ENCODE data around the gene GJB3. TPM values are rescaled to one million over a fixed set of nuclear protein-coding genes. Genes with fewer than 3 reads are reported as not detected.

GJB3 gene
- total and polyA plus RNA-seq, 11 donors = not detected

DNA sequence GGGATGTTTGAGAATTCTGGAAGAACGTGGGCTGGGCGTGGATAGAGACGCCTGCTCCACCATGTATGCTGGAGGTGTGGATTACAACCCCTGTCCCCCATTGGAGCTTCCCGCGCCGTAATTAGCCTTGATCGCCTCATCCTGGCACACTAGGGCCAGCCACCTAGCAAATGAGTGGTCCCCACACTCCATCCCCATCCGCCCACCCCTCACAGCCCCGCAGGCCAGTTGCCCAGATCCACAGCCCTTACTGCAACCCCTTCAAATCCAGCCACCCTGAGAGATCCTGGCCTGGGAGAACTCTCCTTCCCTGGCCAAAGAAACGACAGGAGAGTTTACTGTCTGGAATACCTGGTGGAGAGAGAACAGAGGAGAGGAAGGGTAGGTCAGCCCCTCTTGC is 11.4 kb downstream of the GJB3 start:
- no peaks in the 10 kb centered on the region for H3K9me3 ChIP-seq
- H3K27ac ChIP-seq = peak overlapping the region; percentile 27 to 96 (median 85)
- 48 to 61% (median 56%) methylated on average over 10 of the region's 10 CpGs for WGBS, 4 donors
- intact Hi-C loops (cut with DNase I) = loop anchor here in 2 of 10 donors (2.0 kb wide), 2 partner anchors 50 to 58 kb away; no protein-coding TSS in a partner anchor
- DNase-seq = no peak
- no peak for ATAC-seq
- peaks cover 0 to 7% (median 0%) of the 10 kb centered on the region in 9 donors for H3K27me3 ChIP-seq
- H3K4me3 ChIP-seq = peak overlapping the region in 11 of 12 donors; percentile 45 to 90 (median 67)
- no peak for TF ChIP-seq POLR2A (IDR thresholded peaks at IDR 0.05)
- TF ChIP-seq, protein P1, sequence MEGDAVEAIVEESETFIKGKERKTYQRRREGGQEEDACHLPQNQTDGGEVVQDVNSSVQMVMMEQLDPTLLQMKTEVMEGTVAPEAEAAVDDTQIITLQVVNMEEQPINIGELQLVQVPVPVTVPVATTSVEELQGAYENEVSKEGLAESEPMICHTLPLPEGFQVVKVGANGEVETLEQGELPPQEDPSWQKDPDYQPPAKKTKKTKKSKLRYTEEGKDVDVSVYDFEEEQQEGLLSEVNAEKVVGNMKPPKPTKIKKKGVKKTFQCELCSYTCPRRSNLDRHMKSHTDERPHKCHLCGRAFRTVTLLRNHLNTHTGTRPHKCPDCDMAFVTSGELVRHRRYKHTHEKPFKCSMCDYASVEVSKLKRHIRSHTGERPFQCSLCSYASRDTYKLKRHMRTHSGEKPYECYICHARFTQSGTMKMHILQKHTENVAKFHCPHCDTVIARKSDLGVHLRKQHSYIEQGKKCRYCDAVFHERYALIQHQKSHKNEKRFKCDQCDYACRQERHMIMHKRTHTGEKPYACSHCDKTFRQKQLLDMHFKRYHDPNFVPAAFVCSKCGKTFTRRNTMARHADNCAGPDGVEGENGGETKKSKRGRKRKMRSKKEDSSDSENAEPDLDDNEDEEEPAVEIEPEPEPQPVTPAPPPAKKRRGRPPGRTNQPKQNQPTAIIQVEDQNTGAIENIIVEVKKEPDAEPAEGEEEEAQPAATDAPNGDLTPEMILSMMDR (IDR thresholded peaks at IDR 0.05) = no peak
- H3K4me1 ChIP-seq = peaks cover 0 to 34% (median 13%) of the 10 kb centered on the region in 12 donors
- H3K36me3 ChIP-seq = peaks cover 0 to 31% (median 13%) of the 10 kb centered on the region in 9 donors

DNA sequence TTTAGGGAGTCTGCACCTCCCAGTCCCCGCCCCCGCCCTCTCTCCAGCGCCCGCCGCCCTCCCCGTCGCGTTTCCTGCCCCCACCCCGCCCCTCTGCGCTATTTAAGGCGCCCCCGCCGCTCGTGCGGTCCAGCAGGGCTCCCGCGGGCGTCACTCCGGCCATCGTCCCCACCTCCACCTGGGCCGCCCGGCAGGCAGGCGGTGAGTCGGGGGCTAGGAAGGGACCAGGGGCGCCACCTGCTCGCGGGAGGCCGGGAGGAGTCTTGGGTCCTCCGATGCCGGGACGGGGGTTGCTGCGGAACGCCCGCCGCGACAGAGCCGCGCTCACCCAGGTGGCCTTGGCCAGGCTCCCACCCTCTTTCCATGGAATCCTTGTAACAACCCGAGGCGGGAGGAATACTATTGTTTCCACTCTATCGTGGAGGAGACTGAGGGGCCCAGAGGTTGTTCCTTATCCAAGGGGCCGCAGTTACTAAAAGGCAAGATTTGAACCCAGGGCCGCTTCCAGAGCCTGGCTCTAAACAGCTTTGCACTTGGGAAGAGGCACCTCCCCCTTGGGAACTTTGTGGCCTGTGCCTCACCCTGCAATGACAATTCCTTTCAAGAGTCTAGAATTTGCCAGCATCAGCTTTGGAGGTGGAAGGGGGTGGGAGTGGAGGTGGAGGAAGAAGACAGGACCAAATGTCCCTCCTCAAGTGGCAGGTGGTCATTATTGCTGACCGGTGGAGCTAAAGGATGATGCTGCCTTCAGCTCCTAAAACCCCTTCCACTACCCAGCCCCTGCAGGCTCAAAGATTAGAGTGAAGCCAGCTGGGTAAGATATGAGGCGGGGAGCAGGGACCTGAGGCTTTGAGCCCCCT is 12.1 kb downstream of the GJB3 start, which contains the start of gene GJA4:
TSS of gene GJA4 (plus strand) at position 132 of the 860 bp plus-strand sequence. CDS start 1,215 bp downstream, outside the sequence.
- peak in 1 of 2 donors; percentile 72 for TF ChIP-seq POLR2A (IDR thresholded peaks at IDR 0.05)
- TF ChIP-seq, protein P1 (IDR thresholded peaks at IDR 0.05) = no peak
- peaks cover 0 to 7% (median 0%) of the 10 kb centered on the region in 9 donors for H3K27me3 ChIP-seq
- peak within 1 kb of the TSS; percentile 56 to 96 (median 85) for H3K27ac ChIP-seq
- H3K4me3 ChIP-seq = peak within 1 kb of the TSS; percentile 45 to 90 (median 66)
- peaks cover 0 to 36% (median 13%) of the 10 kb centered on the region in 9 donors for H3K36me3 ChIP-seq
- H3K9me3 ChIP-seq = no peaks in the 10 kb centered on the region
- peak in 3 of 4 donors; percentile 35 to 52 (median 45) for ATAC-seq
- intact Hi-C loops (cut with DNase I) = loop anchor here in 2 of 10 donors (2.0 kb wide), 2 partner anchors 50 to 58 kb away; no protein-coding TSS in a partner anchor
- WGBS, 4 donors = 10 to 42% (median 19%) methylated on average over 7 to 45 of the region's 45 CpGs
- H3K4me1 ChIP-seq = peaks cover 0 to 28% (median 9%) of the 10 kb centered on the region in 12 donors
- peak in 4 of 5 donors; percentile 45 to 83 (median 66) for DNase-seq

DNA sequence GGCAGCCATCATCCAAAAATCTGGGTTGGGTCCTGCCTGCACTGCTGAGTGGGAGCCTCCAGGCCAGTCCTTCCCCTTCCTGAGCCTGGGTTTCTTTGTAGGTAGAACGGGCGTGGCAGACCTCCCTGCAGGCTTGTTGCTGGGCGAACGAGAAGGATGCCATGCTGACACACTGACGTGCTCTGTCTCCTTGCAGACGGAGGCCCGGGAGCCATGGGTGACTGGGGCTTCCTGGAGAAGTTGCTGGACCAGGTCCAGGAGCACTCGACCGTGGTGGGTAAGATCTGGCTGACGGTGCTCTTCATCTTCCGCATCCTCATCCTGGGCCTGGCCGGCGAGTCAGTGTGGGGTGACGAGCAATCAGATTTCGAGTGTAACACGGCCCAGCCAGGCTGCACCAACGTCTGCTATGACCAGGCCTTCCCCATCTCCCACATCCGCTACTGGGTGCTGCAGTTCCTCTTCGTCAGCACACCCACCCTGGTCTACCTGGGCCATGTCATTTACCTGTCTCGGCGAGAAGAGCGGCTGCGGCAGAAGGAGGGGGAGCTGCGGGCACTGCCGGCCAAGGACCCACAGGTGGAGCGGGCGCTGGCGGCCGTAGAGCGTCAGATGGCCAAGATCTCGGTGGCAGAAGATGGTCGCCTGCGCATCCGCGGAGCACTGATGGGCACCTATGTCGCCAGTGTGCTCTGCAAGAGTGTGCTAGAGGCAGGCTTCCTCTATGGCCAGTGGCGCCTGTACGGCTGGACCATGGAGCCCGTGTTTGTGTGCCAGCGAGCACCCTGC is 13.2 kb downstream of the GJB3 start:
- 80 to 90% (median 85%) methylated on average over 31 to 40 of the region's 40 CpGs for WGBS, 4 donors
- ATAC-seq = no peak

More for the DNA sequence above, 13.2 kb downstream of the GJB3 start:
- Histone ChIP-seq H3K27ac (peak overlapping the region; percentile 56 to 96 (median 85)), H3K36me3 (peaks cover 0 to 36% (median 13%) of the 10 kb centered on the region in 9 donors), H3K4me1 (peaks cover 0 to 31% (median 8%) of the 10 kb centered on the region in 12 donors), H3K27me3 (peaks cover 0 to 7% (median 0%) of the 10 kb centered on the region in 9 donors), H3K9me3 (no peaks in the 10 kb centered on the region), H3K4me3 (peak overlapping the region; percentile 45 to 90 (median 66))
- intact Hi-C loops (cut with DNase I) = no loop called here
- DNase-seq = peak in 1 of 5 donors; percentile 33
- TF ChIP-seq, protein P1 (IDR thresholded peaks at IDR 0.05) = no peak
- TF ChIP-seq POLR2A (IDR thresholded peaks at IDR 0.05) = no peak

Data from heart left ventricle (tissue), 16 donors.